HG02973 (cell line): Measurements from ENCODE around the gene GBP2.

Source experiments
- ATAC-seq: cut with Tn5 transposase; IDR thresholded peaks from one replicate; pipeline ENCODE4 v1.9.1; 2021; ENCODE audit warnings: moderate library complexity; ENCODE audit not compliant: unreplicated experiment

Gene GBP2, protein sequence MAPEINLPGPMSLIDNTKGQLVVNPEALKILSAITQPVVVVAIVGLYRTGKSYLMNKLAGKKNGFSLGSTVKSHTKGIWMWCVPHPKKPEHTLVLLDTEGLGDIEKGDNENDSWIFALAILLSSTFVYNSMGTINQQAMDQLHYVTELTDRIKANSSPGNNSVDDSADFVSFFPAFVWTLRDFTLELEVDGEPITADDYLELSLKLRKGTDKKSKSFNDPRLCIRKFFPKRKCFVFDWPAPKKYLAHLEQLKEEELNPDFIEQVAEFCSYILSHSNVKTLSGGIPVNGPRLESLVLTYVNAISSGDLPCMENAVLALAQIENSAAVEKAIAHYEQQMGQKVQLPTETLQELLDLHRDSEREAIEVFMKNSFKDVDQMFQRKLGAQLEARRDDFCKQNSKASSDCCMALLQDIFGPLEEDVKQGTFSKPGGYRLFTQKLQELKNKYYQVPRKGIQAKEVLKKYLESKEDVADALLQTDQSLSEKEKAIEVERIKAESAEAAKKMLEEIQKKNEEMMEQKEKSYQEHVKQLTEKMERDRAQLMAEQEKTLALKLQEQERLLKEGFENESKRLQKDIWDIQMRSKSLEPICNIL

DNA sequence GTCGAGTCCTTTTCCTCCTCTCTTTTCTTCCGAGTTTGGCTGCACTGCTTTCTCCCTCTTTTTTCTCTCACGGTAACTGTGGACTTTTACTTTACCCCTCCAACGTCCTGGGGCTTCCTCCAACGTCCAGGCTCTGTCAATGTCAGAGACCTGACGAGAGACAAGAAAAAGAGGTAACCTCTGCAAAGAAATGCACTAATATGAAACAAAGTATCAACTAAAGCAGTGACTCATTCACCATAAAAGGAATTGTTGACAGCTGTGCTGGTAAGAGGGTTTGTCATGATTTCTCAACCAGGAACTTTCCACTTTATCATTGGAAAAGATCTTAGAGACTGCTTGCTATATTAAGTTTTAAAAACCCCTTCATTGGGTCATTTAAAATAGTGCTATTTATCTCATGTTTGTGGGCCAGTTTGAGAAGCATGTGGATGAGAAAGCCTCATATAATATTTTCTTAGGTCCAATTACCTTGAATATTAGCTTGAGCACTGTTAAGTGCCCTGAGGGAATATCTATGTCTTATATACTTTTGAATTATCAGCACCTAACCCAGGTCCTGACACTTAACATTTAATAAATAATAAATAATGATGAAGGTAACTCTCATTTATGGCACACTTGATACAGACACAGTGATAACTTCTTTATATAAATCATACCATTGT is at the start of gene GBP2:
Gene GBP2 (minus strand): TSS at position 202 of the 668 bp plus-strand sequence. CDS start 4,148 bp downstream, outside the sequence.
- peak; percentile 64 for ATAC-seq

DNA sequence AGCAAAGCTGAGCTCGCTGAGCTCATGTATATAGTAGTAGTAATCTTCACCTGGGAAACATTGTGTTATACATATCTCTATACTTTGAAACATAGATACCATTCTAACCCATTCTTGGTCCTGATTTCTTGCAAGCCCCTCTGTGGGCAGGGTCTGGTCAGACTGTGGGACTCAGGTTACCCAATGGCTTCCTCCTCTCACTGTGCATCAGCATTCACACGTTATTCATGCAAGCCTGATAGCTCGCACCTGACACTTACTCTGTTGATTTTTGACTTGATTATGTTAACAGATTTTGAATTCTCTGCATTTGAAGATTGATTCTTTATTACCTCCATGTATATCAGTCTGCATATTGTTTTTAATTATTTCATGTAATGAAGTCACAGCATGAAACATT is 48.6 kb upstream of the GBP2 start:
- ATAC-seq, result no peak

DNA sequence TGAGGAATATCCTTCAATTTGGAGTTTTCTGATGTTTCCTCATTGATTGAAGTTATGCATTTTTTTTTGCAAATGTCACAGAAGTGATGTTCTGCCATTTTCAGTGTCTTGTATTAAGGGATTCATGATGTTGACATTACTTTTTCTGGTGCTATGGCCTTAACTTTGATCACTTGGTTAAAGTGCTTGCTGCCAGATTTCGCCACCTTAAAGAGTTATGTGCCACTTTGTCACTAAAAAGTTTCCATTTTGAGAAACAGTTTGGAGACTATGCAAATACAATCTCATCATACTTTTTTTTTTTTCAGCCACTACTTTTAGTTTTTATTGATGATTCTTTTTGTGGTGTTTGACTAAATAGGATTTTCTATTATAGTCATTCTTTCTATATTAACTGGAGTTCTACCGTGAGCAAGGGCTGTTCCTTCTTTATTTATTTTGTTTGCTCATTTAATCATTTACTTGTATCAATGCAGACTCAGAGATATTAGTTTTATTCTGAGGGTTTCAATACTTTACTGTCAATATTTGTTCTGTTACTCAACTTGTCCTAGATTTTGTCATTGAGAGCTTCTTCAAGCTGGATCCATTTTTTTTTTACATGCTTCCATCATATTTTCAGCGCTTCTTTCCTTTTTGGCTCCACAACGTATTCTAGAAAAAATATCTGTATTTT is 46.7 kb upstream of the GBP2 start:
- no peak for ATAC-seq

DNA sequence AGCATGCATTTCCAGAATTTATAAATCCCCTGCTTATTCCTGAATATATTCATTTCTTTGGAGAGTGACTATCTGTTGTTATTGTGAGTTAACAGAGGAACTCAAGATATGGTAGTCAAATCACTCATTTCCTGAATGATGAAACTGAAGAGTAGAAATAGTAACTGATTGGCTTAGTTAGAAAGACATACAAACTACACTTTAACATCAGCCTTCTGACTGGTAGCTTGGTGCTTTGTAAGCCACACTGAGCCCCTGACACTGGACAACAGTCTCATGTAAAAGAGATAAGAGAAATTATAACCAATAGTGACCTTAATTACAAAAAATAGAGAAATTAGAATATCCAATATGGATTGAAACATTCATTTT is 45.1 kb upstream of the GBP2 start:
- no peak for ATAC-seq

DNA sequence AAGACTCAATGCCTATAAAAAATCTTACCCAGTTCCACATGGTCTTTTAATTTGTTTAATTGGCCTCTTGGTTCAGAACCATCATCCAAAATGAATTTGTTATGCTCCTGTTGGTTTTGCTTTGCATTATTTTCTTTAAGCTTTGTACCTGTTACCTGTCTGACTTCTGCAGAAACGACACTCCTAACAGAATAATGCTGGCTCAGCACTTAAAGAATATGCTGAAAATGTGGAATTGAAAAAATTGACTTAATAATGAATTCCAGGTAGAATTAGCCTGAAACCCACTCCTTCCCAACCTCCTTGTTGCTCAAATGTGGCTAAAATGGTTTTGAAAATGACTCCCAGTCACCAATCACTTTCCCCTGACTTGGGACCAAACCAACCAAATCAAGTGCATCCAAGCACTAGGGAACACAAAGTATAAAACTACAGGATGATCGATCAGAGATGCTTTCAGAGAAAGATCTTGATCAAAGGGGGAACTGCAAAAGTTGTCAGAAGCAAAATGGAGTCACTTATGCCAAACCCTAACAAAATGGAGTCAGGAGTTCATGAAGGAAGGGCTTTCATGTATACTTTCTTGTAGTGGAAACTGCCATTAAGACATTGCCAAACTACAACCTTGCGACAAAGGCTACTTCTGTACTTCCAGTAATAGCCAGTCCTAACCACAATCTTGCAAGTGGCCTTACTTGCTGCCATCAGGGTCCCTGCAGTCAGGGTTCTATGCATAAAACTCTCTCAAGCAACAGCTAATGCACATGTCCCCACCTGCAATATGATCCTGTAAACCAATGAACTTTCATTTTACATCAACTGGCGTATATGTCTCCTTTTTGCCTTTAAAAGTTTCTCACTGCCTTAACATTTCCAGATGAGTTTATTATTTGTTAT is 44.5 kb upstream of the GBP2 start:
- no peak for ATAC-seq

DNA sequence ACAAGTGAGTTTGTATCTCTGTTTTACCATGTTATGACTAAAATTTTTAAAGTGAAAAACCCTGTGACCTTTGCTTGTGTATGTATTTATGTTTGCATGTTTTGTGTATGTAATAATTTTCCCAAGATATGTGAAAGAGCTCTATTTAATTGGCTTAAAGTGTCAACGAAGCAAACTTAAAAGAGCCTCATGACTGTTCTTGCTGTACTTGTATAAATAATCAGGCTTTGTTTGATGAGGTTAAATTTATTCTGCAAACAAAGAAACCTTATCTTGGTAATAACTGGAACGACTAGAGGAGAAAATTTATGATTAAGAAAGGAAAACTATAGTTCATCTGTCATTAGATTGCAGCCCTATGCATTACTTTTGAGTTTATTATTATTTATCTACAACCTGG is 43.3 kb upstream of the GBP2 start:
- no peak for ATAC-seq

DNA sequence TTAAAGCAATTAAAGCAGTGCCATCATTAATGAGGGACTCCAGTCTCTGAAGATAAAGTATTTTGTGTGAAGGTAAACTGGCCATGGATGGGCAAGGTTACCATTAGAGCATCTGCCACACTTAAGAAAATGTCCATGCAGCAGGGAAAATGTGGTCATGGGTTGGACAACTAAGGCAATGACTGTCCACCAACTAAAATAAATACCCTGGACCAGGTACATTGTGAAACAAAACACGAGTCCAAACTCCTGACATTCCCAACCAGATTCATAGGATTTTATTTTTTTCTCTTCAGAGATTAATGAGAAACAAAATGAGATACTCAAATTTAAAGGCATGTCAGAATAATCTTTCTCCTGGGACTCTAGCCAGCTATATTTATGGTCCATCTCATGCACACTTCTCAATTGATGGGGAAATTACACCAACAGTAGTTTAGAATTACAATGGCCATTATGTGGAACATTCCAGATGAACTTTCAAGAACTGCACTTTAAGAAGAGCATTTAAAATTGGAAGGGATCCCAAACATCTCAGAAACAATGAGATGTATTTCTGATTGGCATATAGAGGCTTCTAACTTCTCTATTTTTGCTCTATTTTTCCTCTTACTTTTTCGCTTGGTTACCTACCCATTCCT is 41.8 kb upstream of the GBP2 start:
- no peak for ATAC-seq

DNA sequence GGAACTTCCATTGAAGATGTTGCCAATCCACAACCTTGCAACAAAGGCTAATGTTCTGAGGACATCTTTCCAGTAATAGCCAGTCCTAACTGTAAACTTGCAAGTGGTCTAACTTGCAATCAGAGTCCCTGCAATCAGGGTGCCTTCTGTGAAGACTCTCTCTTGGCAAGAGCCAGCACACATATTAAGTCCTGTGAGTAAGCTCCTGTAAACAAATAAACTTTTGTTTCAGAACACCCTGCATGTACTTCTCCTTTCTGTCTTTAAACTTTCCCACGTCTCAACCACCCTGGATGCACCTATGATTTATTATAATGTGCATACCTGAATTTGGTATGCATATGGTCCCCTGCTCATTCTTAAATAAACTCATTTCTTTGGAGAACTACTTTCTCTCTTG is 40.8 kb upstream of the GBP2 start:
- ATAC-seq, result no peak

DNA sequence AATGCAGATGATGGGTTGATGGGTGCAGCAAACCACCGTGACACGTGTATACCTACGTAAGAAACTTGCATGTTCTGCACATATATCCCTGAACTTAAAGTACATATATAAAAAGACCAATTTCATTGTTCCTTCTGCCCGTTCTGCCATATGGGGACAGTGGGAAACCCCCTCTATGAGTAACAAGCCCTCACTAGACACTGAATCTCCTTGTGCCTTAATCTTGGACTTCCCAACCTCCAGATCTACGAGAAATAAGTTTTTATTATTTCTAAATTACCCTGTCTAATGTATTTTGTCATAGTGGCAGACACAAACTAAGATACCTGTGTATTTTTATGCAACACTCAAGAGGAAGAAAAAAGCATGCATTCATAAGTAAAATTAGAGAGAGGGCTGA is 39.9 kb upstream of the GBP2 start:
- no peak for ATAC-seq

DNA sequence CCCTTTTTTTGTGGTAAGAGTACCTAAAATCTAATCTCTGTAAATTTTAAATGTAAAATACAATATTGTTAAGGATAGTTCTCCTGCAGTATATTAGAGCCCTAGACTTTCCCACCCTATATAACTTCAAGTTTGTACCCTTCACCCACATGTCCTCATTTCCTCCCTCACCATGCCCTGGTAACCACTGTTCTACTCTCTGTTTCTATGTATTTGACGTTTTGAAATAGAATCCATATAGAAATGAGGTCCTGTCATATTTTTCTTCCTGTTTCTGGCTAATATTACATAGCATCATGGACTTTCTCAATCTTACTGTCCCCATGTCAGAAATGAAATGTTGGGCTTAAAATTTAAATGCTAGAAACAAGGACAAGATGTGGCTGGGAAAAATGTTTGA is 25.1 kb upstream of the GBP2 start:
- ATAC-seq, result no peak

DNA sequence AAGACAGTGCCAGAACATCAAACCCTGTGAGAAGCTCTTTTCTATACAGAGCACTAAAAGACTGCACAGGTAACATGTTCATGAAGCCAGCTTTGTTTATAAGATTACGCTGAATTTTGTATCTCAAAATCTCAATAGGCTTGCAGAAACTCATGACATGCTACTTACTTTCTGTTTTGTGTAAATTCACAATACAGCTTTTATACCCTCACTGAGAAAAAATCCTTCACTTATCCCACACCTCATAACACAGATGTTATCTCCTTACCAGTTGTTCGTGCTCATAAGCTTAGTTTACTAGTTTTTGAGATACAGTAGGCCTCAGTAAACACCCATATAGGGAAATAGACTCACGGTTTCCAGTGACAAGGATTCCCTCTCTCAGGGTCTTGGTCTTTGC is 24.1 kb upstream of the GBP2 start:
- no peak for ATAC-seq

DNA sequence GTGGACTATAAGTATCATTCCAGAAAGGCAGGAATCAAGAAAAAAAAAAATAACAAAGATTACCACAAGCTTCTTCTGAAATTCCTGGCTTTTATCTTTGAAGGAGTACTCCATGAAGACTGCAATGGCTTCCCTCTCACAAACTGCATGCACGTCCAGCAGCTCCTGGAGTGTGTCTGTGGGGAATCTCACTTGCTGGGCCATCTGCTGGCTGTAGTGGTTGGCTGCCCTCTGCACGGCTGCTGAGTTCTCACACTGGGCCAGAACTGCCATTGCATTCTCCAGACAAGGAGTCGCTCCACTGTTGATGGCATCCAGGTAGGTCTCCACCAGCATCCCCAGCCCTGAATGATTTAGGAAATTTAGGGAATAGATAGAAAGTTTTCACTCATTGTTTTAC is 23.3 kb upstream of the GBP2 start:
- no peak for ATAC-seq

DNA sequence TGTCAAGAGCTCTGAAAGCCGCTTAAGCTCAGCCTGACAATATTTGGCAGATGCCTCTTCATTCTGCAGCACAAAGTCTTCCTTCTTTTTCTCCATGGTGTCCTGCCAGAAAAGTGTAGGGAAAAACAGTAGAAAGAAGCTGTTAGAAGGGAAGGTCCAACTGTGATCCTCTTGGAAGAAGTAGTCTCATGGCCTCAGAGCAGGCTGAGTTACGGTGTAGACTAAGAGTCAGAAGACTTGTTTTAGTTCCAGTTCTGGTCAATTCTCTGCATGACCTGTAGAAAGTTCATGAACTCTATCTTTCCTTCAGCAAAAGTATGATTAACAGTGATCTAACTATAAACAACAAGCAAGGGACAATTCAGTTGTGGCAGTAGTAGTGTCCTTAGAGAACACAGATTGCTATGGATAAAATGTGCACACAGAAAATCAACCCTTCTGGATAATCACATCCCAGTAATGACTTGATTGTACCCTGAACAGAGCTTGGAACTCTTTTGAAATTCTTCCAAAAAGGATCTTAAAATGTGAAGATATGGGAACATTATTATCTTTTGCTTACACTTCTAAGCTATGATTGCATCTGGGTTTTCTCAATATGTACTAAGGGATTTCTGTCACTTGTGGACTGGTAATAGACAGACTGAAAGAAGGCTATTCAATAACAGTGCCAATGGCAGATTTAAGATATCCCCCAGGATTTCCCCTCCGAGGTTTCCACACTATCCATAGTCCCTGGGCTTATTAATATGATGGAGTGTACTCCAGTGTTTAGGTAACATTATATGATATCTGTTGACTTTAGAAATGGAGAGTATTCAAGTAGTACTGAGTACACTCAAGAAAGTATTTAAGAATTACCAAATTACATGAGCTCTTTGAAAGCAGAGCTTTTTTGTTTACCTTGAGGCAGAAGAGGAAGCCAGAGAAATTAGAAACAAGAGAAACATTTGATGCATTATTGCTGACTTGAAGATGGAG is 22.1 kb upstream of the GBP2 start:
- no peak for ATAC-seq

DNA sequence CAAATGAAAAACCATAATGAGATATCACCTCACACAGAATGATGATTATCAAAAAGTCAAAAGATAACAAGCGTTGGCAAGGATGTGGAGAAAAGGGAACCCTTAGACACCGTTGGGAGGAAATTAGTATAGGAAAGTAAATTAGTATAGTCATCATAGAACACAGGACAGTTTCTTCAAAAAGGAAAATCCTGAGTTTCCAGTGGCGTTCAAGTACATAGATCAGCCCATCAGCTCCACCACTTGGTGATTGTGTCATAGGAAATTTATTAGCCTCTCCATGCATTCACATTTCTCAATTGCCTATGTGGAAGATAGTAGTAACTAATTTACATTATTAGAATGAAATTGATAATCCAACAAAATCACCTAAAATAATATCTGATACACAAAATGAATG is 20.8 kb upstream of the GBP2 start:
- no peak for ATAC-seq

DNA sequence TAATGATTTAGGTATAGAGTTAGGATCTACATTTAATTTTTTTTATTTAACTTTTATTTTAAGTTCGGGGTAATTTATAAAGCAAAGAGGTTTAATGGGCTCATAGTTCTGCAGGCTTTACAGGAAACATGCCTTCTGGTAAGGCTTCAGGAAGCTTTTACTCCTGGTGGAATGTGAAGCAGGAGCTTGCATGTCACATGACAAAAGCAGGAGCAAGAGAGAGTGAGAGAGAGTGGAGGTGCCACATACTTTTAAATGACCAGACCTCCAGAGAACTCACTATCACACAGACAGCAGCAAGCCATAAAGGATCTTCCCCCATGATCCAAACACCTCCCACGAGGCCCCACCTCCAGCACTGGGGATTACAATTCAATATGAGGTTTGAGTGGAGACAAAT is 17.6 kb upstream of the GBP2 start:
- ATAC-seq, result no peak

DNA sequence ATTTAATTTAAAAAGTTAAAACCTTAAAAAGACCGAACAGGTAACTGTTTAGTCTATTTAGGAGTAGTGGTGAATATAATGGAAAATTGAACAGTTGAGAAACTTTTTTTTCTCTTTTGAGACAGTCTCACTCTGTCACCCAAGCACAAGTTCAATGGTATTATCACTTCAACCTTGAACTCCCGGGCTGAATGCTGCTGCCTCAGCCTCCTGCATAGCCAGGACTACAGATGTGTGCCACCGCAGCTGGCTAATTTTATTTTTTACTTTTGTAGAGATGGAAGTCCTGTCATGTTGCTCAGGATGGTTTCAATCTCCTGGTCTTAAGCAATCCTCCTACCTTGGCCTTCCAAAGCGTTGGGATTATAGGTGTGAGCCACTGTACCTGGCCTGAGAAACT is 16.2 kb upstream of the GBP2 start:
- ATAC-seq, result no peak

DNA sequence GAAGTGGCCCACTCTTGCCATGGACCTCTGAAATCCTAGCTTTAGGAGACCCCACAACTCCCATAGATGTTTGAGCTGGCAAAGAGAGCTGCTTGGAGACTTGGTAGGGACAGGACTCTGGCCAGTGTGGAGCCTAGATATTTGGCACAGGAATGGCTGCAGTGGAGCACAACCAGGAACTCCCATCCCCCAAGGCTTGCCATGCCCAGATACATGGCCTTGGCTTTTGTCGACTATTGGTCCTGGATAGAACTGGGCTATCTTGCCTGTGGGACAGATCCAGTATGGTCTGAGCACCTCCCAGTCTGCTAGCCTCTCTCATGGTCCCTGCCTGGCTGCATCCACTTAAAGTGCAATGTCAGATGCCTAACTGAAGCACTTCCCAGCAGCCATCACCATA is 7.8 kb upstream of the GBP2 start:
- no peak for ATAC-seq

DNA sequence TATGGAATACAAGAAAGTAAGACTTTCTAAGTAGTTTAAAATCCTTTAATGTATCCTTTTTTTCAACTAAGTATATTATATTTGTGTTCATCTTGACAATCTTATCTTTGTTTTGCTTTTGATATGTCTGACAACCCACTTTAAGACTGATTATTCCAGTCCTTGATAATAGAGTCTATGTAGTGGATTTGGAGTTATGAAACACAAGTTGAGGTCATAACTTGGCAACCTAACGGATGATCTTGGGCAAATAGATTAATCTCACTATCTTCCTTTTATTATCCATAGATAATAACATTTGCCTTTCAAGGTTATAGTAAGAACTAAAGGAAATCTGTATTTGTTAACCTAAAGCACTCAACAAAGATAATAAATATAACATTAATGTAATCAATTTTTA is 4.8 kb upstream of the GBP2 start:
- no peak for ATAC-seq

DNA sequence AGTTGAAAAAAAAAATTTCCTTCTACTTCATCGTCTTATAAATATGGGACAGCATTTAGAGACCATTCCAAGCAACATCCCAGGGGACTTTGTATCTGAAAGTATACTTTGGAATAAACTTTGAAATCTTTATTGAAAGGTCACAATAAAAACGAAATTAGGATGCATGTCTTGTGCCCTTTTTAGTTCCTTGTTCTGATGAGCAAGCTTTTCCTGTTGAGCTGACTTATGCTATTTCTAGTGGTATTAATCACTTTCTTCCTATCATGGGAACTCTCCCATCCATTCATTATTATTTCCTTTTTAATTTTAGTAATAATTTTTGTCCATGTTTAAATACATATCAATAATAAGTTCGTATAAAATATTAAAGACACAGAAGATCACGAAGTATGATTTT is 4.0 kb upstream of the GBP2 start:
- no peak for ATAC-seq
